Neuronal stem cell (in vitro differentiated cells): ENCODE measurements around the gene H2BW2.
"Not testable (repeated sequence)": the region's sequence is repeated elsewhere in the genome, so short reads cannot be mapped to it uniquely, and the experiment has no call there.

Source experiments
- DNase-seq: peaks from one replicate; pipeline ENCODE4 v3.0.0-alpha.2; 2013; ENCODE audit warnings: low spot score
- H2AFZ ChIP-seq: one replicate; pipeline ENCODE4 v1.6.1; 2013; ENCODE audit warnings: mild to moderate bottlenecking, low read length, inconsistent platforms
- H2AK5ac ChIP-seq: 2 replicates; pipeline ENCODE4 v1.6.1; 2013; ENCODE audit warnings: low read depth, mild to moderate bottlenecking, inconsistent platforms, low read length, moderate library complexity, mixed read lengths
- H2BK120ac ChIP-seq: 2 replicates; pipeline ENCODE4 v1.6.1; 2013; ENCODE audit warnings: low read depth, mild to moderate bottlenecking, inconsistent platforms, low read length, moderate library complexity, mixed read lengths
- H2BK12ac ChIP-seq: one replicate; pipeline ENCODE4 v1.6.1; 2013; ENCODE audit warnings: low read length, inconsistent platforms
- H2BK15ac ChIP-seq: 2 replicates; pipeline ENCODE4 v1.6.1; 2013; ENCODE audit warnings: mild to moderate bottlenecking, low read length, inconsistent platforms, mixed read lengths
- H2BK5ac ChIP-seq: one replicate; pipeline ENCODE4 v1.6.1; 2013; ENCODE audit warnings: inconsistent platforms, mild to moderate bottlenecking, low read length, moderate library complexity
- H3K14ac ChIP-seq: one replicate; pipeline ENCODE4 v1.6.1; 2013; ENCODE audit warnings: low read length, inconsistent platforms
- H3K18ac ChIP-seq: 2 replicates; pipeline ENCODE4 v1.6.1; 2013; ENCODE audit warnings: low read length, inconsistent platforms
- H3K23ac ChIP-seq: 2 replicates; pipeline ENCODE4 v1.6.1; 2013; ENCODE audit warnings: low read depth, mild to moderate bottlenecking, mixed read lengths, low read length, inconsistent platforms; ENCODE audit not compliant: poor library complexity
- H3K27ac ChIP-seq: replicated peaks from 3 replicates; pipeline ENCODE4 v1.5.1; 2013; ENCODE audit warnings: low read length, inconsistent platforms
- H3K27me3 ChIP-seq, 3 experiments: 2 replicates each; pipeline ENCODE4 v1.6.1; 2013; ENCODE audit warnings: low read length in 3 of 3, mild to moderate bottlenecking in 2 of 3, inconsistent platforms in 1 of 3, low read depth in 1 of 3, mixed read lengths in 1 of 3, moderate library complexity in 1 of 3; ENCODE audit not compliant: control insufficient read depth in 3 of 3, insufficient read depth in 3 of 3
- H3K36me3 ChIP-seq, 2 donors: replicated peaks in 1 of 2; 2 replicates each; pipeline ENCODE4 v1.6.1; 2013; ENCODE audit warnings: low read length in 2 of 2; ENCODE audit not compliant: control insufficient read depth in 2 of 2, insufficient read depth in 2 of 2
- H3K4ac ChIP-seq: 2 replicates; pipeline ENCODE4 v1.6.1; 2013; ENCODE audit warnings: inconsistent platforms, mild to moderate bottlenecking, low read length, moderate library complexity
- H3K4me1 ChIP-seq, 2 donors: 1 replicate in 1 of 2; 2 replicates in 1 of 2; pipeline ENCODE4 v1.6.1; 2013; ENCODE audit warnings: low read length in 2 of 2, low read depth in 1 of 2; ENCODE audit not compliant: control insufficient read depth in 2 of 2, insufficient read depth in 1 of 2
- H3K4me2 ChIP-seq: one replicate; pipeline ENCODE4 v1.6.1; 2013; ENCODE audit warnings: mild to moderate bottlenecking, low read length, inconsistent platforms; ENCODE audit not compliant: insufficient read depth, poor library complexity, severe bottlenecking
- H3K4me3 ChIP-seq, 2 donors: 2 replicates each; pipeline ENCODE4 v1.5.1; 2013; ENCODE audit warnings: low read length in 2 of 2, mild to moderate bottlenecking in 2 of 2, inconsistent platforms in 1 of 2, moderate library complexity in 1 of 2
- H3K79me1 ChIP-seq: one replicate; pipeline ENCODE4 v1.6.1; 2013; ENCODE audit warnings: low read depth, mild to moderate bottlenecking, inconsistent platforms, low read length, moderate library complexity
- H3K9ac ChIP-seq: one replicate; pipeline ENCODE4 v1.6.1; 2013; ENCODE audit warnings: mild to moderate bottlenecking, low read depth, low read length, inconsistent platforms; ENCODE audit not compliant: poor library complexity
- H3K9me3 ChIP-seq, 2 donors: replicated peaks in 1 of 2; 2 replicates each; pipeline versions ENCODE3 to v1.6.1; 2013; ENCODE audit warnings: low read length in 2 of 2, mild to moderate bottlenecking in 2 of 2, inconsistent platforms in 1 of 2, low read depth in 1 of 2, mixed read lengths in 1 of 2, moderate library complexity in 1 of 2; ENCODE audit not compliant: control insufficient read depth in 2 of 2, insufficient read depth in 1 of 2
- H4K8ac ChIP-seq: one replicate; pipeline ENCODE4 v1.6.1; 2013; ENCODE audit warnings: low read depth, mild to moderate bottlenecking, inconsistent platforms, low read length, moderate library complexity
- H4K91ac ChIP-seq: one replicate; pipeline ENCODE4 v1.6.1; 2013; ENCODE audit warnings: low read length, low read depth, mild to moderate bottlenecking, inconsistent platforms; ENCODE audit not compliant: poor library complexity
- WGBS, 2 donors: extraction: QIAGEN DNeasy Blood & Tissue Kit; methylation state at CpG; one replicate each; pipeline ENCODE4 v1.1.7; 2013; ENCODE audit warnings: missing lambda C conversion rate in 2 of 2, mixed read lengths in 1 of 2; ENCODE audit not compliant: insufficient read length in 2 of 2, insufficient replicate concordance in 1 of 2; ENCODE audit errors: extremely low coverage in 2 of 2; 5-methylcytosine and 5-hydroxymethylcytosine counted together

The H2BW2 gene

DNA sequence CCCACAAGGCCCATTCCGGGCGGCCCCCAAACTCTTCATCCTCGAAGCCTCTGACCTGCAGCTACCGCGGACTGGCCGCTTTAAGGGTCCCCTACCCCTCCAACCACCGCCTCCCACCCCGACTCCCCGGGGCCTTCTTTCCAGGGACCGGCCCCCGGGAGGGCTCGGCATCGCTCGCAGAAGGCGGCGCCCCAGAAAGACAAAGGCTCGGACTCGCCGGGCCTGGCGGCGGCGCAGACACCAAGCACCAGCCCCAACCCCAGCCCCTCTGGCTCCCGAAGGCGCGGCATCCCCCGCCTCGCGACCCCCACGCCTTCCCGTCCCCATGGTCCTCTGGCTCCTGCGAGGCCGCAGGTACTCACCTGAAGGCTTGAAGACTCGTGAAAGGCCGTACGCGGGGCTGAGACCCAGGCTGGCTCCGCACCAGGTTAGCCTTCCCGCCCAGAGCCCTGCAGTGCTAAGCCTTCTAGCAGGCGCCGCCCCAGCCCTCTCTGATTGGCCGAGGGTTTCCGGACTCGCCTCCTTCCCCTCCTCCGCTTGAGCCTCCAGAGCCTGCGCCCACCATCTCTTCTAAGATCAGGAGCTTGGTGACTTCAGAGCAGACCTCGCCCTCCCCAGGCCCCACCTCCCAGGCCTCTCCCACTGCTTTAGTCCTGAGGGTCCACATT, 36.2 kb downstream of the H2BW2 start, which contains the start of gene TMSB15C:
TSS of gene TMSB15C (minus strand) at position 459 of the 668 bp plus-strand sequence.
- H2BK120ac ChIP-seq, H3K4ac ChIP-seq, H2BK15ac ChIP-seq, H3K4me3 ChIP-seq, H4K91ac ChIP-seq, H2AFZ ChIP-seq, H3K4me2 ChIP-seq, H4K8ac ChIP-seq, H2BK12ac ChIP-seq, H3K36me3 ChIP-seq, H3K9me3 ChIP-seq, DNase-seq, H3K18ac ChIP-seq, H3K27ac ChIP-seq, H3K14ac ChIP-seq, H3K79me1 ChIP-seq, H3K9ac ChIP-seq, H2AK5ac ChIP-seq, H3K4me1 ChIP-seq, H3K27me3 ChIP-seq, H3K23ac ChIP-seq, H2BK5ac ChIP-seq: not testable (repeated sequence)
- WGBS, 2 donors = no CpG with 5 or more reads among the region's 46 CpGs

DNA sequence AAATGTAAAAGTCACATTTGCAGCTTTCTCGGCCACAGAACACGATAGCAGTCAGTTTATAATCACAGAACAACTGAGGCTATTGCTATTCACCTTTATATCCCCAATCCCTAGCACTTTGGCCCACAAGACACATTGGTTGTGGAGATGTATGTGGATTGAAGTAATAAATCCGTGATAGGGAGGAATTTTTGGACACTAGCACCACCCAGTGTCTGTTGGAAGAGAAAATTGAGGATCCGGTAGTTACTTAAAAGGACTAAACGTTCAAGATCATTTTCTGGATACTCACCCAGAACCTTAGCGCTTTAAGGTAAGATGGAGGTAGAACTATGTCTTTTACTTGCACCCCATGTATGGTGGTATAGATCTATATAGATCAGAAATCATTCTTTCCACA, 38.1 kb downstream of the H2BW2 start:
- H3K79me1 ChIP-seq, H3K9me3 ChIP-seq, H3K36me3 ChIP-seq, H3K9ac ChIP-seq, H3K14ac ChIP-seq, H3K4me3 ChIP-seq, H4K8ac ChIP-seq, H3K27me3 ChIP-seq, DNase-seq, H4K91ac ChIP-seq, H3K4ac ChIP-seq, H2BK5ac ChIP-seq, H2BK15ac ChIP-seq, H2AK5ac ChIP-seq, H3K23ac ChIP-seq, H2AFZ ChIP-seq, H3K4me1 ChIP-seq, H3K27ac ChIP-seq, H3K4me2 ChIP-seq, H2BK120ac ChIP-seq, H3K18ac ChIP-seq, H2BK12ac ChIP-seq: not testable (repeated sequence)
- no CpG with 5 or more reads among the region's 6 CpGs for WGBS, 2 donors

DNA sequence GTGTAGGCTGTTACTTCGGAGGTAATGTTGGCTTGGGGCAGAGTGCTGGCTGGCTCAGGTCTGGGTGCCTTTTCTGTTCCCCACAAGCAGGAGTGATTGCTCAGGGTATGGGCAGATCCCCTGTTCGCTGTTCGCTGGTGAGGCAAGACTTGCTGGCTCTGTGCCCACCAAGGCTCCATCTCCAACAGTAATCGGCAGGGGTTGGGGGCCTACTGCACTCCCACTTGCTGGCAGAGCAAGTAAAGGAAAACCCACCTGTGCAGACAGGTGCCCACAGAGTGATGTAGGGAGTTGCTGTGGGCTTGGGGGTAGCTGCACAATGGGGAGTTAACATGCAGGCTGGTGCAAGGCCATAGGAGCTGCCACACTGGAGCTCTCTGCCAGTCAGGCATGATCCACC, 44.3 kb downstream of the H2BW2 start:
- Histone ChIP-seq H2AK5ac (no peak overlapping the region), H3K23ac (no peak overlapping the region), H3K9me3 (no peaks in the 10 kb centered on the region), H4K91ac (no peak overlapping the region), H3K14ac (no peak overlapping the region), H2BK15ac (no peak overlapping the region), H3K27me3 (peaks cover 0 to 2% (median 0%) of the 10 kb centered on the region in 3 experiments), H2AFZ (no peak overlapping the region), H3K4ac (no peak overlapping the region), H3K18ac (no peak overlapping the region), H3K36me3 (no peaks in the 10 kb centered on the region), H2BK120ac (no peak overlapping the region), H3K27ac (no peak overlapping the region), H4K8ac (no peak overlapping the region), H3K4me1 (no peaks in the 10 kb centered on the region), H3K4me3 (no peak overlapping the region), H2BK5ac (no peak overlapping the region), H3K79me1 (no peaks in the 10 kb centered on the region), H3K9ac (no peak overlapping the region), H2BK12ac (no peak overlapping the region), H3K4me2 (no peak overlapping the region)
- no CpG with 5 or more reads among the region's 4 CpGs for WGBS, 2 donors
- DNase-seq = no peak

DNA sequence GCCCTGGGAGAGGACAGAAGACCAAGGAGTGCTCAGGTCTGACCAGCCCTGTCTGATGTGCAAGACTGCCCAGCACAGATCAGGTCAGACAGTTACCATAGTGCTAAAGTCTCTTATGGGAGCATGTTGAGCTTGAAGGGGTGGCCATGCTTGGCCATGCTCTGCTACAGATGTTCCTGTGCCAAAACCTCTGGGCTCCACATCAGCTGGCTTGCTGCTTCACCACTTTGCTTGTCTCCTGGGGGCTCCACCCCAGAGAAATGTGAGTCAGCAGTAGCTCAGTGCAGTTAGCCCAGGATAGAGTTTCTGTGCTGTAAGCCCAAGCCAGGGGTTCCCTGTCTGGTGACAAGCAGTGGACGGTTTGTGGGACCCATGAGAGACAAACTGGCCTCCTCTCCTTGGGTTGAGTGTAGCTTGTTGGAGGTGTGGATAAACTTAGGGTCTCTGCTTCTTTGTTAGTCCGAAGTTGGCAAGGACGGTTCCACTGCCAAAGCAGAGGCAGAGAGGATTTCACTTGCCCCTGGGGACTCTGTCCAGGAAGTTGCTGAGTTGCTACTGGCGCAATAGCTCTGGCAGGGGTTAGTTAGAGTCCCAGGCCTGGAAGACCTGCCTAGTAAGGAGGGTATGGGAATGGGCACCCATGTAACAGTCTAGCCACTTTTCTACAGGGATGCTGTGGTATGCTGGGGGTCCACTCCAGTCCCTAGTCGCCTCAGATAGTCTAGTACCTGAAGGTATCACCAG, 45.0 kb downstream of the H2BW2 start:
- Histone ChIP-seq H2BK120ac (no peak overlapping the region), H2AFZ (no peak overlapping the region), H2BK5ac (no peak overlapping the region), H3K27me3 (peaks cover 0 to 5% (median 0%) of the 10 kb centered on the region in 3 experiments), H3K14ac (no peak overlapping the region), H2AK5ac (no peak overlapping the region), H3K23ac (no peak overlapping the region), H3K18ac (no peak overlapping the region), H3K9me3 (no peaks in the 10 kb centered on the region), H4K91ac (no peak overlapping the region), H4K8ac (no peak overlapping the region), H3K4me2 (no peak overlapping the region), H3K79me1 (no peaks in the 10 kb centered on the region), H3K4me1 (no peaks in the 10 kb centered on the region), H2BK12ac (no peak overlapping the region), H2BK15ac (no peak overlapping the region), H3K9ac (no peak overlapping the region), H3K27ac (no peak overlapping the region), H3K4me3 (no peak overlapping the region), H3K36me3 (no peaks in the 10 kb centered on the region), H3K4ac (no peak overlapping the region)
- no CpG with 5 or more reads among the region's 5 CpGs for WGBS, 2 donors
- DNase-seq = no peak
